ENCODE measurements around the gene TASOR.

Gene TASOR

GRCh38 chr3:56706629-56707028, 23.6 kb upstream of the TASOR start:
- H3K27ac ChIP-seq (ENCODE audit: low read depth, low read length), result no peak overlapping the region
- H3K36me3 ChIP-seq (ENCODE audit: control insufficient read depth, low read length), result no peaks in the 10 kb centered on the region
- TF ChIP-seq CTCF (IDR thresholded peaks at IDR 0.05; ENCODE audit: low read depth, low read length, poor library complexity, severe bottlenecking), result no peak
- no peak for TF ChIP-seq EZH2phosphoT487 (IDR thresholded peaks at IDR 0.05; ENCODE audit: borderline replicate concordance, low read length)

GRCh38 chr3:56704706-56705105, 21.6 kb upstream of the TASOR start:
- H3K79me2 ChIP-seq (ENCODE audit: control insufficient read depth, low read length), result no peaks in the 10 kb centered on the region
- H3K4me3 ChIP-seq (ENCODE audit: low read length), result no peak overlapping the region
- 0 out of 2 replicates have a peak overlapping the region, but pooled peaks have one; percentile 10 for H3K4me2 ChIP-seq (ENCODE audit: low read length)
- H3K4me1 ChIP-seq (ENCODE audit: control insufficient read depth, low read length), result peaks cover 5% of the 10 kb centered on the region
- no peaks in the 10 kb centered on the region for H3K9me2 ChIP-seq (replicated peaks; ENCODE audit: control insufficient read depth, low read length)
- no peak for TF ChIP-seq CTCF (IDR thresholded peaks at IDR 0.05; ENCODE audit: low read depth, low read length, poor library complexity, severe bottlenecking)
- no peak for TF ChIP-seq EZH2phosphoT487 (IDR thresholded peaks at IDR 0.05; ENCODE audit: borderline replicate concordance, low read length)
- no peak overlapping the region for H3K27ac ChIP-seq (ENCODE audit: low read depth, low read length)
- no peaks in the 10 kb centered on the region for H3K36me3 ChIP-seq (ENCODE audit: control insufficient read depth, low read length)
- H4K20me1 ChIP-seq (ENCODE audit: control insufficient read depth, insufficient read depth, low read depth, low read length), result no peaks in the 10 kb centered on the region
- no peaks in the 10 kb centered on the region for H3K27me3 ChIP-seq (ENCODE audit: control insufficient read depth, low read length)
- no peaks in the 10 kb centered on the region for H3K9me3 ChIP-seq (ENCODE audit: control insufficient read depth, insufficient read depth, low read length)
- H3F3A ChIP-seq (ENCODE audit: control insufficient read depth, insufficient read depth), result no peaks in the 10 kb centered on the region

More at GRCh38 chr3:56706629-56707028, 23.6 kb upstream of the TASOR start:
- H3K4me1 ChIP-seq (ENCODE audit: control insufficient read depth, low read length), result peaks cover 5% of the 10 kb centered on the region
- H3K27me3 ChIP-seq (ENCODE audit: control insufficient read depth, low read length), result no peaks in the 10 kb centered on the region
- no peaks in the 10 kb centered on the region for H4K20me1 ChIP-seq (ENCODE audit: control insufficient read depth, insufficient read depth, low read depth, low read length)
- no peak overlapping the region for H3K4me3 ChIP-seq (ENCODE audit: low read length)
- H3K79me2 ChIP-seq (ENCODE audit: control insufficient read depth, low read length), result no peaks in the 10 kb centered on the region
- H3K9me2 ChIP-seq (replicated peaks; ENCODE audit: control insufficient read depth, low read length), result no peaks in the 10 kb centered on the region
- 0 out of 2 replicates have a peak, but pooled peaks cover 2% of the 10 kb centered on the region for H3F3A ChIP-seq (ENCODE audit: control insufficient read depth, insufficient read depth)
- no peak overlapping the region for H3K4me2 ChIP-seq (ENCODE audit: low read length)
- H3K9me3 ChIP-seq (ENCODE audit: control insufficient read depth, insufficient read depth, low read length), result no peaks in the 10 kb centered on the region

- no peaks in the 10 kb centered on the region for H3K36me3 ChIP-seq (ENCODE audit: control insufficient read depth, low read length)
- H3K9me2 ChIP-seq (replicated peaks; ENCODE audit: control insufficient read depth, low read length), result no peaks in the 10 kb centered on the region
- H3K79me2 ChIP-seq (ENCODE audit: control insufficient read depth, low read length), result no peaks in the 10 kb centered on the region
- no peaks in the 10 kb centered on the region for H3K27me3 ChIP-seq (ENCODE audit: control insufficient read depth, low read length)
- H3F3A ChIP-seq (ENCODE audit: control insufficient read depth, insufficient read depth), result no peaks in the 10 kb centered on the region
- no peaks in the 10 kb centered on the region for H3K9me3 ChIP-seq (ENCODE audit: control insufficient read depth, insufficient read depth, low read length)
- H3K4me3 ChIP-seq (ENCODE audit: low read length), result no peak overlapping the region
- no peak overlapping the region for H3K27ac ChIP-seq (ENCODE audit: low read depth, low read length)
- H3K4me1 ChIP-seq (ENCODE audit: control insufficient read depth, low read length), result peaks cover 5% of the 10 kb centered on the region
- no peaks in the 10 kb centered on the region for H4K20me1 ChIP-seq (ENCODE audit: control insufficient read depth, insufficient read depth, low read depth, low read length)
- no peak for TF ChIP-seq EZH2phosphoT487 (IDR thresholded peaks at IDR 0.05; ENCODE audit: borderline replicate concordance, low read length)
- peak; percentile 69 for TF ChIP-seq CTCF (IDR thresholded peaks at IDR 0.05; ENCODE audit: low read depth, low read length, poor library complexity, severe bottlenecking)
- no peak overlapping the region for H3K4me2 ChIP-seq (ENCODE audit: low read length)
Observed at GRCh38 chr3:56702490-56703315, 19.6 kb upstream of the TASOR start.

Measured in DOHH2 (cell line).